K562 (cell line): Measurements from ENCODE around the gene TADA1. TPM values are rescaled to one million over a fixed set of nuclear protein-coding genes. Genes with fewer than 3 reads are reported as not detected.

Source experiments
- ARID3B ChIP-seq: fragments of 250-450 bp; sonication (Bioruptor Pico); IDR thresholded peaks from 2 replicates; pipeline ENCODE4 v1.4.0; 2020; ENCODE audit warnings: borderline replicate concordance
- EGR1 ChIP-seq: fragments of 450-650 bp; conservative IDR thresholded peaks from 2 replicates; pipeline ENCODE4 v1.6.1; 2017; ENCODE audit warnings: mild to moderate bottlenecking
- ESRRA ChIP-seq: fragments of 450-650 bp; IDR thresholded peaks from 2 replicates; pipeline ENCODE4 v1.6.1; 2014; ENCODE audit warnings: low read depth, mild to moderate bottlenecking, moderate library complexity, borderline replicate concordance
- GTF3C2 ChIP-seq: IDR thresholded peaks from 3 replicates; pipeline ENCODE4 v1.6.1; 2011; ENCODE audit warnings: borderline replicate concordance, mild to moderate bottlenecking, moderate library complexity; ENCODE audit not compliant: insufficient read length; ENCODE audit errors: extremely low read depth
- HDGF ChIP-seq: fragments of 450-650 bp; IDR thresholded peaks from 2 replicates; pipeline ENCODE4 v1.6.1; 2016
- HMBOX1 ChIP-seq: sonication (generic); IDR thresholded peaks from 2 replicates; pipeline ENCODE4 v1.6.1; 2016
- HMGN3 ChIP-seq: IDR thresholded peaks from 2 replicates; pipeline ENCODE4 v1.6.1; 2011; ENCODE audit warnings: borderline replicate concordance, low read depth, mild to moderate bottlenecking, mixed read lengths, low read length; ENCODE audit not compliant: insufficient read length; ENCODE audit errors: extremely low read depth
- MBD2 ChIP-seq: sonication (generic); IDR thresholded peaks from 2 replicates; pipeline ENCODE4 v1.6.1; 2016; ENCODE audit warnings: low read depth, borderline replicate concordance
- MCM3 ChIP-seq: fragments of 450-650 bp; IDR thresholded peaks from 2 replicates; pipeline ENCODE4 v1.6.1; 2016
- PHB ChIP-seq: fragments of 250-450 bp; sonication (Bioruptor Pico); IDR thresholded peaks from 2 replicates; pipeline ENCODE4 v1.5.0; 2021
- RAD51 ChIP-seq: fragments of 450-650 bp; IDR thresholded peaks from 2 replicates; pipeline ENCODE4 v1.7.1; 2016; ENCODE audit warnings: low read depth, mild to moderate bottlenecking, borderline replicate concordance
- RBM15 ChIP-seq: fragments of 200-400 bp; formaldehyde crosslinking; IDR thresholded peaks from 2 replicates; pipeline ENCODE4 v1.6.1; 2018; ENCODE audit warnings: mild to moderate bottlenecking, low read length, moderate library complexity; ENCODE audit not compliant: insufficient read depth
- RBM39 ChIP-seq: fragments of 200-400 bp; formaldehyde crosslinking; optimal IDR thresholded peaks from 2 replicates; pipeline ENCODE3; 2018; ENCODE audit warnings: low read depth, low read length
- SIX5 ChIP-seq, 2 experiments: IDR thresholded peaks; 2 replicates each; pipeline ENCODE4 v1.6.1; 2011; ENCODE audit warnings: low read length in 2 of 2, borderline replicate concordance in 1 of 2, low read depth in 1 of 2, mild to moderate bottlenecking in 1 of 2, moderate library complexity in 1 of 2; ENCODE audit not compliant: insufficient read depth in 1 of 2
- TAF1 ChIP-seq: IDR thresholded peaks from 2 replicates; pipeline ENCODE4 v1.6.1; 2011; ENCODE audit warnings: mild to moderate bottlenecking, low read length, moderate library complexity; ENCODE audit not compliant: insufficient read depth, control insufficient read depth, severe bottlenecking; ENCODE audit errors: extremely low read depth
- THRAP3 ChIP-seq: fragments of 450-650 bp; IDR thresholded peaks from 2 replicates; pipeline ENCODE4 v1.6.1; 2016; ENCODE audit warnings: mild to moderate bottlenecking, inconsistent platforms, borderline replicate concordance
- ZBED1 ChIP-seq: IDR thresholded peaks from 2 replicates; pipeline ENCODE4 v1.6.1; 2014
- ZBTB17 ChIP-seq: fragments of 450-650 bp; formaldehyde crosslinking; IDR thresholded peaks from 2 replicates; pipeline ENCODE4 v1.4.0; 2020; ENCODE audit warnings: mild to moderate bottlenecking
- ZBTB34 ChIP-seq: fragments of 250-450 bp; sonication (Bioruptor Pico); IDR thresholded peaks from 2 replicates; pipeline ENCODE4 v1.8.0; 2021; ENCODE audit warnings: mild to moderate bottlenecking, moderate library complexity
- ZKSCAN1 ChIP-seq: fragments of 150-350 bp; IDR thresholded peaks from 2 replicates; pipeline ENCODE4 v1.6.1; 2016; ENCODE audit warnings: low read depth, low read length
- ZNF232 ChIP-seq: sonication (generic); formaldehyde crosslinking; IDR thresholded peaks from 2 replicates; pipeline ENCODE4 v1.8.0; 2022; ENCODE audit warnings: mild to moderate bottlenecking, missing genetic modification reagents
- ZSCAN32 ChIP-seq: fragments of 450-650 bp; formaldehyde crosslinking; IDR thresholded peaks from 2 replicates; pipeline ENCODE4 v1.4.0; 2020; ENCODE audit warnings: mild to moderate bottlenecking, moderate library complexity
- polyA plus RNA-seq, 8 experiments: library from polyadenylated mRNA; depleted of rRNA in 4 of 8; stranded (reverse) in 5 of 8; unstranded in 3 of 8; fragments of >200 nt; fragmentation: Nextera tagmentation in 2 of 8; fragmentation: Illumina TruSeq in 1 of 8; extraction: Ambion mirVana in 2 of 8; extraction: Trizol in 1 of 8; gene quantifications; 2 replicates each; pipeline versions ENCODE4 v1.2.1 to v1.2.3, GENCODE V29; 2011 to 2014; ENCODE audit warnings: inconsistent platforms in 1 of 8, missing spikeins in 1 of 8
- total RNA-seq, 7 experiments: library from RNA; depleted of rRNA in 6 of 7; stranded (reverse); fragments of >200 nt in 6 of 7; fragmentation: Illumina TruSeq in 2 of 7; extraction: Trizol in 2 of 7; gene quantifications; 2 replicates each; pipeline versions ENCODE4 v1.2.1 to v1.2.3, GENCODE V29; 2011 to 2021; ENCODE audit warnings: low replicate concordance in 1 of 7

The TADA1 gene
- total and polyA plus RNA-seq, 9 of the 15 experiments (the other 6 are each of a cell fraction or from before 2014, with no cell fraction given), result 15.9 to 76.5 (median 28.7) TPM

- TF ChIP-seq ZSCAN32 (no peak), ZBED1 (no peak), RBM15 (no peak), TAF1 (no peak), RAD51 (no peak), THRAP3 (no peak), HDGF (no peak), ZBTB17 (CRISPR knock-in tag) (no peak), RBM39 (no peak), HMGN3 (no peak), HMBOX1 (peak; percentile 48), ZNF232 (CRISPR knock-in tag) (no peak), PHB (CRISPR knock-in tag) (no peak), ZBTB34 (no peak), ARID3B (CRISPR knock-in tag) (no peak), EGR1 (no peak), MBD2 (no peak), SIX5 (IDR thresholded peaks at IDR 0.05; ENCODE audit: borderline replicate concordance in 1 of 2, insufficient read depth in 1 of 2, low read depth in 1 of 2, low read length in 2 of 2) (no peak), ESRRA (peak; percentile 46; the same call in 1 of the 2 replicates), ZKSCAN1 (0 out of 2 replicates have a peak, but pooled peaks have one; percentile 16), MCM3 (no peak), GTF3C2 (no peak)
Measured at GRCh38 chr1:166840309-166841274, 35.5 kb downstream of the TADA1 start (continued).
